SU-DHL-6 (cell line): ENCODE data around the gene PPP1R3G.

Experiments
- H2AFZ ChIP-seq: fragments of 200-600 bp; sonication (generic); 2 replicates; pipeline ENCODE4 v1.6.1; 2014; ENCODE audit warnings: low read depth, mild to moderate bottlenecking, moderate library complexity, mixed read lengths, antibody characterized with exemption, low read length; ENCODE audit not compliant: severe bottlenecking
- H3F3A ChIP-seq: fragments of 200-600 bp; shearing (Covaris generic); 2 replicates; pipeline ENCODE4 v1.6.0; 2016; ENCODE audit warnings: antibody characterized with exemption, mild to moderate bottlenecking; ENCODE audit not compliant: insufficient read depth
- H3K27ac ChIP-seq: fragments of 200-600 bp; sonication (generic); 2 replicates; pipeline ENCODE4 v1.5.1; 2016; ENCODE audit warnings: low read depth, mild to moderate bottlenecking, low read length, moderate library complexity, mixed read lengths
- H3K27me3 ChIP-seq: fragments of 200-600 bp; sonication (generic), shearing (Covaris generic); 2 replicates; pipeline ENCODE4 v1.6.0; 2014; ENCODE audit warnings: mild to moderate bottlenecking, low read length
- H3K36me3 ChIP-seq: fragments of 200-600 bp; sonication (generic); 2 replicates; pipeline ENCODE4 v1.6.1; 2014; ENCODE audit warnings: mild to moderate bottlenecking, low read length, mixed read lengths
- H3K4me2 ChIP-seq: fragments of 300-600, 200-600 bp; shearing (Covaris generic), sonication (generic); 2 replicates; pipeline ENCODE4 v1.6.0; 2014; ENCODE audit warnings: low read length, low read depth, mild to moderate bottlenecking; ENCODE audit not compliant: poor library complexity, severe bottlenecking
- H3K4me3 ChIP-seq: fragments of 200-600 bp; sonication (generic); 2 replicates; pipeline ENCODE4 v1.5.1; 2014; ENCODE audit warnings: antibody characterized with exemption, low read length, mild to moderate bottlenecking, mixed read lengths; ENCODE audit not compliant: insufficient read depth, poor library complexity, severe bottlenecking
- H3K79me2 ChIP-seq: fragments of 200-600 bp; sonication (generic); 2 replicates; pipeline ENCODE4 v1.6.1; 2014; ENCODE audit warnings: mild to moderate bottlenecking, low read length, moderate library complexity; ENCODE audit not compliant: insufficient read depth
- H3K9ac ChIP-seq: fragments of 200-600 bp; sonication (generic); 2 replicates; pipeline ENCODE4 v1.7.0; 2014; ENCODE audit warnings: mild to moderate bottlenecking, low read length
- H3K9me2 ChIP-seq: fragments of 200-600 bp; sonication (generic); replicated peaks from 2 replicates; pipeline ENCODE4 v1.6.1; 2014; ENCODE audit warnings: low read length; ENCODE audit not compliant: insufficient read depth
- H3K9me3 ChIP-seq: fragments of 200-600 bp; sonication (generic); 2 replicates; pipeline ENCODE4 v1.6.1; 2014; ENCODE audit warnings: low read length, mixed read lengths; ENCODE audit not compliant: insufficient read depth
- H4K20me1 ChIP-seq: fragments of 200-600 bp; sonication (generic); 2 replicates; pipeline ENCODE4 v1.6.1; 2014; ENCODE audit warnings: low read depth, mild to moderate bottlenecking, antibody characterized with exemption, low read length, moderate library complexity, mixed read lengths
- CTCF ChIP-seq: fragments of 200-600 bp; sonication (generic); IDR thresholded peaks from one replicate; pipeline ENCODE4 v1.5.1; 2017; ENCODE audit warnings: antibody characterized with exemption, mild to moderate bottlenecking, low read length, moderate library complexity; ENCODE audit not compliant: insufficient read depth, poor library complexity, severe bottlenecking
- EZH2phosphoT487 ChIP-seq: fragments of 200-600 bp; sonication (generic), shearing (Covaris generic); conservative IDR thresholded peaks from 2 replicates; pipeline ENCODE4 v1.6.1; 2018; ENCODE audit warnings: mild to moderate bottlenecking, antibody characterized with exemption, low read length, moderate library complexity, mixed read lengths

The PPP1R3G gene

GRCh38 chr6:5111626-5112025 is 26.5 kb downstream of the PPP1R3G start:
- no peak overlapping the region for H3K4me3 ChIP-seq
- no peaks in the 10 kb centered on the region for H3F3A ChIP-seq
- no peaks in the 10 kb centered on the region for H3K9me3 ChIP-seq
- H3K36me3 ChIP-seq, result no peaks in the 10 kb centered on the region
- no peaks in the 10 kb centered on the region for H3K9me2 ChIP-seq
- TF ChIP-seq CTCF (no peak), EZH2phosphoT487 (no peak)
- no peak overlapping the region for H3K9ac ChIP-seq
- no peak overlapping the region for H3K4me2 ChIP-seq
- H3K27me3 ChIP-seq, result no peaks in the 10 kb centered on the region
- no peaks in the 10 kb centered on the region for H3K79me2 ChIP-seq
- H3K27ac ChIP-seq, result no peak overlapping the region
- no peaks in the 10 kb centered on the region for H4K20me1 ChIP-seq
- H2AFZ ChIP-seq, result no peak overlapping the region

- Histone ChIP-seq H3K27ac (no peak overlapping the region), H3K4me3 (no peak overlapping the region), H4K20me1 (no peaks in the 10 kb centered on the region)
Measured at GRCh38 chr6:5112066-5112799, 27.1 kb downstream of the PPP1R3G start.

GRCh38 chr6:5113096-5113495 is 28.0 kb downstream of the PPP1R3G start:
- H3K4me2 ChIP-seq, result no peak overlapping the region
- H3K4me3 ChIP-seq, result no peak overlapping the region
- no peaks in the 10 kb centered on the region for H3K9me2 ChIP-seq
- no peak overlapping the region for H3K9ac ChIP-seq
- H3K27me3 ChIP-seq, result no peaks in the 10 kb centered on the region
- H3K79me2 ChIP-seq, result no peaks in the 10 kb centered on the region
- H3K27ac ChIP-seq, result no peak overlapping the region
- no peaks in the 10 kb centered on the region for H3K9me3 ChIP-seq
- TF ChIP-seq CTCF (no peak), EZH2phosphoT487 (no peak)
- no peak overlapping the region for H2AFZ ChIP-seq
- H4K20me1 ChIP-seq, result no peaks in the 10 kb centered on the region
- no peaks in the 10 kb centered on the region for H3K36me3 ChIP-seq
- H3F3A ChIP-seq, result no peaks in the 10 kb centered on the region

More at GRCh38 chr6:5112066-5112799, 27.1 kb downstream of the PPP1R3G start:
- TF ChIP-seq CTCF (no peak), EZH2phosphoT487 (no peak)
- no peaks in the 10 kb centered on the region for H3K27me3 ChIP-seq
- H3K9me2 ChIP-seq, result no peaks in the 10 kb centered on the region
- no peaks in the 10 kb centered on the region for H3K36me3 ChIP-seq
- no peaks in the 10 kb centered on the region for H3F3A ChIP-seq
- H2AFZ ChIP-seq, result no peak overlapping the region
- H3K9ac ChIP-seq, result no peak overlapping the region
- H3K79me2 ChIP-seq, result no peaks in the 10 kb centered on the region
- H3K4me2 ChIP-seq, result no peak overlapping the region
- H3K9me3 ChIP-seq, result no peaks in the 10 kb centered on the region
